Panc1 (cell line): ENCODE results near the gene BABAM2. TPM values are rescaled to one million over a fixed set of nuclear protein-coding genes. Genes with fewer than 3 reads are reported as not detected.

Experiments
- ATAC-seq: fragments of 200-7000 bp; cut with Tn5 transposase; 2 replicates; pipeline ENCODE4 v1.9.1; 2020; ENCODE audit warnings: mild to moderate bottlenecking, moderate library complexity
- BruUV-seq: library from RNA; stranded (reverse); fragments of 400-500 nt; replicated peaks from 2 replicates; lab custom pipeline; 2021; lab: Mats Ljungman, UMichigan
- CTCF ChIA-PET: fragments of 300-600 bp; sonication (Branson Sonifier 250); formaldehyde crosslinking; loops from one replicate; lab custom pipeline; 2022; ENCODE audit warnings: antibody characterized with exemption; lab: Charles Lee
- POLR2A ChIA-PET: fragments of 300-600 bp; sonication (Branson Sonifier 250); formaldehyde crosslinking; loops from one replicate; lab custom pipeline; 2022; ENCODE audit warnings: antibody characterized with exemption; lab: Charles Lee
- DNase-seq: peaks from one replicate; pipeline ENCODE4 v3.0.0-alpha.2; 2010; ENCODE audit warnings: low read depth, low spot score
- H3K27ac ChIP-seq: 2 replicates; pipeline ENCODE4 v1.5.1; 2011; ENCODE audit warnings: mild to moderate bottlenecking, low read length, inconsistent platforms
- H3K27me3 ChIP-seq: fragments of 200-500 bp; sonication (Bioruptor generic); 2 replicates; pipeline ENCODE4 v1.6.0; 2014; ENCODE audit warnings: low read length, inconsistent platforms; ENCODE audit not compliant: control insufficient read depth, insufficient read depth
- H3K36me3 ChIP-seq: fragments of 200-500 bp; sonication (Bioruptor generic); 2 replicates; pipeline ENCODE4 v1.5.1; 2014; ENCODE audit warnings: inconsistent platforms, mild to moderate bottlenecking, low read length, moderate library complexity; ENCODE audit not compliant: control insufficient read depth, insufficient read depth
- H3K4me1 ChIP-seq: 2 replicates; pipeline ENCODE4 v1.5.1; 2011; ENCODE audit warnings: inconsistent platforms, mild to moderate bottlenecking, low read length, moderate library complexity; ENCODE audit not compliant: control insufficient read depth, insufficient read depth
- H3K4me3 ChIP-seq, 2 experiments: 2 replicates each; pipeline ENCODE4 v1.5.1; 2011 to 2012; ENCODE audit warnings: low read depth in 2 of 2, low read length in 2 of 2, mild to moderate bottlenecking in 2 of 2, inconsistent platforms in 1 of 2, moderate library complexity in 1 of 2
- H3K9me3 ChIP-seq: fragments of 200-500 bp; sonication (Bioruptor generic); 2 replicates; pipeline ENCODE4 v1.5.1; 2014; ENCODE audit warnings: low read depth, mild to moderate bottlenecking, inconsistent platforms, low read length, moderate library complexity; ENCODE audit not compliant: control insufficient read depth, insufficient read depth
- POLR2AphosphoS5 ChIP-seq: IDR thresholded peaks from 2 replicates; pipeline ENCODE4 v1.6.1; 2012; ENCODE audit warnings: mild to moderate bottlenecking, low read depth, low read length, moderate library complexity
- SIN3A ChIP-seq: IDR thresholded peaks from 2 replicates; pipeline ENCODE4 v1.6.1; 2012; ENCODE audit warnings: low read depth, mild to moderate bottlenecking, low read length, moderate library complexity, borderline replicate concordance; ENCODE audit not compliant: insufficient read depth
- TCF7L2 ChIP-seq: IDR thresholded peaks from 2 replicates; pipeline ENCODE4 v1.6.1; 2011; ENCODE audit warnings: mild to moderate bottlenecking, low read depth, low read length, inconsistent platforms
- in situ Hi-C: cut with HindIII; loops from 2 replicates; pipeline ENCODE4 v1.10.0; 2016; ENCODE audit warnings: low sequenced_read_pairs, low pct_unique_long_range_greater_than_20kb
- intact Hi-C: fragments of 100-400 bp; cut with micrococcal nuclease; formaldehyde crosslinking; loops from one replicate; pipeline ENCODE4 v1.10.0; 2022; ENCODE audit not compliant: unreplicated experiment
- total RNA-seq: library from RNA; stranded (reverse); gene quantifications from one replicate; pipeline ENCODE4 v1.2.1, GENCODE V29; 2021; ENCODE audit not compliant: unreplicated experiment
- TF ChIP-seq, protein P1 (sequence below), 2 experiments: IDR thresholded peaks; 2 replicates each; pipeline ENCODE4 v1.6.1; 2011 to 2012; ENCODE audit warnings: low read depth in 2 of 2, control low read depth in 1 of 2, low read length in 1 of 2, mild to moderate bottlenecking in 1 of 2, moderate library complexity in 1 of 2; ENCODE audit not compliant: insufficient read depth in 1 of 2
- TF ChIP-seq, protein P2 (sequence below): fragments of 450-650 bp; IDR thresholded peaks from 2 replicates; pipeline ENCODE4 v1.5.1; 2017; ENCODE audit warnings: mild to moderate bottlenecking

BABAM2 gene
- total RNA-seq, 1 experiment from 2014 or later = 31.2 TPM

- intact Hi-C loops (no loop called here), in situ Hi-C loops (no loop called here)
- no peaks in the 10 kb centered on the region for H3K36me3 ChIP-seq
- ATAC-seq (no peak), DNase-seq (no peak)
- no TSS peak for BruUV-seq
- H3K27me3 ChIP-seq = no peaks in the 10 kb centered on the region
- POLR2A ChIA-PET = no interaction called here
- H3K27ac ChIP-seq = no peak overlapping the region
- CTCF ChIA-PET = no interaction called here
- H3K4me1 ChIP-seq = no peaks in the 10 kb centered on the region
- no peak overlapping the region for H3K4me3 ChIP-seq
- peaks cover 5% of the 10 kb centered on the region; the same call in 1 of the 2 replicates for H3K9me3 ChIP-seq
- no peak for TF ChIP-seq TCF7L2
These were observed 97.8 kb downstream of the BABAM2 start for GRCh38 chr2:27988306-27988705.

- no peak for ATAC-seq
- ChIA-PET POLR2A (no interaction called here), CTCF (no interaction called here)
- Histone ChIP-seq H3K4me3 (no peak overlapping the region), H3K4me1 (no peaks in the 10 kb centered on the region), H3K27ac (no peak overlapping the region), H3K36me3 (no peaks in the 10 kb centered on the region), H3K9me3 (0 out of 2 replicates have a peak, but pooled peaks cover 1% of the 10 kb centered on the region), H3K27me3 (no peaks in the 10 kb centered on the region)
- intact Hi-C loops = no loop called here
- TF ChIP-seq, protein P1, sequence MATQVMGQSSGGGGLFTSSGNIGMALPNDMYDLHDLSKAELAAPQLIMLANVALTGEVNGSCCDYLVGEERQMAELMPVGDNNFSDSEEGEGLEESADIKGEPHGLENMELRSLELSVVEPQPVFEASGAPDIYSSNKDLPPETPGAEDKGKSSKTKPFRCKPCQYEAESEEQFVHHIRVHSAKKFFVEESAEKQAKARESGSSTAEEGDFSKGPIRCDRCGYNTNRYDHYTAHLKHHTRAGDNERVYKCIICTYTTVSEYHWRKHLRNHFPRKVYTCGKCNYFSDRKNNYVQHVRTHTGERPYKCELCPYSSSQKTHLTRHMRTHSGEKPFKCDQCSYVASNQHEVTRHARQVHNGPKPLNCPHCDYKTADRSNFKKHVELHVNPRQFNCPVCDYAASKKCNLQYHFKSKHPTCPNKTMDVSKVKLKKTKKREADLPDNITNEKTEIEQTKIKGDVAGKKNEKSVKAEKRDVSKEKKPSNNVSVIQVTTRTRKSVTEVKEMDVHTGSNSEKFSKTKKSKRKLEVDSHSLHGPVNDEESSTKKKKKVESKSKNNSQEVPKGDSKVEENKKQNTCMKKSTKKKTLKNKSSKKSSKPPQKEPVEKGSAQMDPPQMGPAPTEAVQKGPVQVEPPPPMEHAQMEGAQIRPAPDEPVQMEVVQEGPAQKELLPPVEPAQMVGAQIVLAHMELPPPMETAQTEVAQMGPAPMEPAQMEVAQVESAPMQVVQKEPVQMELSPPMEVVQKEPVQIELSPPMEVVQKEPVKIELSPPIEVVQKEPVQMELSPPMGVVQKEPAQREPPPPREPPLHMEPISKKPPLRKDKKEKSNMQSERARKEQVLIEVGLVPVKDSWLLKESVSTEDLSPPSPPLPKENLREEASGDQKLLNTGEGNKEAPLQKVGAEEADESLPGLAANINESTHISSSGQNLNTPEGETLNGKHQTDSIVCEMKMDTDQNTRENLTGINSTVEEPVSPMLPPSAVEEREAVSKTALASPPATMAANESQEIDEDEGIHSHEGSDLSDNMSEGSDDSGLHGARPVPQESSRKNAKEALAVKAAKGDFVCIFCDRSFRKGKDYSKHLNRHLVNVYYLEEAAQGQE (IDR thresholded peaks at IDR 0.05; ENCODE audit: insufficient read depth in 1 of 2, low read depth in 2 of 2, low read length in 1 of 2) = no peak
- TF ChIP-seq, protein P2, sequence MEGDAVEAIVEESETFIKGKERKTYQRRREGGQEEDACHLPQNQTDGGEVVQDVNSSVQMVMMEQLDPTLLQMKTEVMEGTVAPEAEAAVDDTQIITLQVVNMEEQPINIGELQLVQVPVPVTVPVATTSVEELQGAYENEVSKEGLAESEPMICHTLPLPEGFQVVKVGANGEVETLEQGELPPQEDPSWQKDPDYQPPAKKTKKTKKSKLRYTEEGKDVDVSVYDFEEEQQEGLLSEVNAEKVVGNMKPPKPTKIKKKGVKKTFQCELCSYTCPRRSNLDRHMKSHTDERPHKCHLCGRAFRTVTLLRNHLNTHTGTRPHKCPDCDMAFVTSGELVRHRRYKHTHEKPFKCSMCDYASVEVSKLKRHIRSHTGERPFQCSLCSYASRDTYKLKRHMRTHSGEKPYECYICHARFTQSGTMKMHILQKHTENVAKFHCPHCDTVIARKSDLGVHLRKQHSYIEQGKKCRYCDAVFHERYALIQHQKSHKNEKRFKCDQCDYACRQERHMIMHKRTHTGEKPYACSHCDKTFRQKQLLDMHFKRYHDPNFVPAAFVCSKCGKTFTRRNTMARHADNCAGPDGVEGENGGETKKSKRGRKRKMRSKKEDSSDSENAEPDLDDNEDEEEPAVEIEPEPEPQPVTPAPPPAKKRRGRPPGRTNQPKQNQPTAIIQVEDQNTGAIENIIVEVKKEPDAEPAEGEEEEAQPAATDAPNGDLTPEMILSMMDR = no peak
- TF ChIP-seq TCF7L2 = no peak
- no peak for TF ChIP-seq POLR2AphosphoS5
- TF ChIP-seq SIN3A = no peak
- BruUV-seq = no TSS peak
- DNase-seq = no peak
- in situ Hi-C loops = no loop called here
These were observed 98.2 kb downstream of the BABAM2 start for GRCh38 chr2:27988718-27989117.

GRCh38 chr2:27989149-27989548 lies 98.6 kb downstream of the BABAM2 start:
- Histone ChIP-seq H3K36me3 (no peaks in the 10 kb centered on the region), H3K27me3 (no peaks in the 10 kb centered on the region), H3K4me1 (no peaks in the 10 kb centered on the region), H3K27ac (no peak overlapping the region), H3K9me3 (no peaks in the 10 kb centered on the region), H3K4me3 (no peak overlapping the region)
- POLR2A ChIA-PET = no interaction called here
- in situ Hi-C loops (no loop called here), intact Hi-C loops (no loop called here)
- CTCF ChIA-PET = no interaction called here
- ATAC-seq (no peak), DNase-seq (no peak)
- TF ChIP-seq TCF7L2 (no peak), SIN3A (no peak), POLR2AphosphoS5 (no peak)
- TF ChIP-seq, protein P1 (IDR thresholded peaks at IDR 0.05; ENCODE audit: insufficient read depth in 1 of 2, low read depth in 2 of 2, low read length in 1 of 2) = no peak
- TF ChIP-seq, protein P2 = no peak
- no TSS peak for BruUV-seq
